GM12878 (cell line): ENCODE results near the gene CELSR2. TPM values are rescaled to one million over a fixed set of nuclear protein-coding genes. Genes with fewer than 3 reads are reported as not detected.

Experiments
- ATAC-seq: fragments of 200-7000 bp; cut with Tn5 transposase; 3 replicates; pipeline ENCODE4 v1.9.1; 2020; ENCODE audit warnings: mild to moderate bottlenecking, moderate library complexity
- BruUV-seq: library from RNA; stranded (reverse); fragments of 400-500 nt; replicated peaks from 2 replicates; lab custom pipeline; 2021; lab: Mats Ljungman, UMichigan
- CTCF ChIA-PET: fragments of 300-600 bp; sonication (Branson Sonifier 250); formaldehyde crosslinking; extraction: SDS; loops from one replicate; lab custom pipeline; 2021; ENCODE audit warnings: inconsistent platforms; lab: Yijun Ruan, JAX
- POLR2A ChIA-PET: fragments of 350-600 bp; formaldehyde crosslinking; extraction: SDS; loops from one replicate; lab custom pipeline; 2021; ENCODE audit warnings: inconsistent platforms; lab: Charles Lee
- RAD21 ChIA-PET: fragments of 300-600 bp; sonication (Branson Sonifier 250); formaldehyde crosslinking; loops from one replicate; lab custom pipeline; 2023; ENCODE audit warnings: antibody characterized with exemption; ENCODE audit not compliant: unreplicated experiment; lab: Charles Lee
- SMC1A ChIA-PET: fragments of 300-600 bp; sonication (Branson Sonifier 250); formaldehyde crosslinking; loops from one replicate; lab custom pipeline; 2023; ENCODE audit not compliant: unreplicated experiment, uncharacterized antibody; lab: Charles Lee
- DNase-seq: peaks from one replicate; pipeline ENCODE4 v3.0.0-alpha.2; 2011; ENCODE audit warnings: low read depth, low spot score
- FAIRE-seq: peaks from 3 replicates; lab custom pipeline; 2011; peaks lifted over from hg19 to GRCh38; lab: Jason Lieb, UNC
- H2AFZ ChIP-seq: 2 replicates; pipeline ENCODE4 v1.6.0; 2011; ENCODE audit warnings: low read depth, low read length, control low read depth; ENCODE audit not compliant: control insufficient read depth
- H3K27ac ChIP-seq: 2 replicates; pipeline ENCODE4 v1.5.1; 2011; ENCODE audit warnings: control low read depth; ENCODE audit not compliant: control insufficient read depth, insufficient read depth
- H3K27me3 ChIP-seq, 2 experiments: replicated peaks in 1 of 2; 2 replicates each; pipeline versions ENCODE4 v1.6.0 to v1.6.1; 2011; ENCODE audit warnings: low read length in 1 of 2; ENCODE audit not compliant: control insufficient read depth in 2 of 2, insufficient read depth in 2 of 2
- H3K36me3 ChIP-seq, 2 experiments: 2 replicates each; pipeline ENCODE4 v1.5.1; 2011; ENCODE audit warnings: low read length in 1 of 2; ENCODE audit not compliant: control insufficient read depth in 2 of 2, insufficient read depth in 2 of 2
- H3K4me1 ChIP-seq: 2 replicates; pipeline ENCODE4 v1.6.1; 2011; ENCODE audit warnings: mild to moderate bottlenecking, low read length, moderate library complexity, mixed read lengths; ENCODE audit not compliant: control insufficient read depth, insufficient read depth
- H3K4me2 ChIP-seq: 2 replicates; pipeline ENCODE4 v1.6.0; 2011; ENCODE audit warnings: control low read depth; ENCODE audit not compliant: control insufficient read depth, insufficient read depth
- H3K4me3 ChIP-seq: fragments of 200-600 bp; sonication (generic); 2 replicates; pipeline ENCODE4 v1.5.1; 2016
- H3K79me2 ChIP-seq: 2 replicates; pipeline ENCODE4 v1.6.0; 2011; ENCODE audit warnings: low read length; ENCODE audit not compliant: control insufficient read depth, insufficient read depth
- H3K9ac ChIP-seq: 2 replicates; pipeline ENCODE4 v1.8.0; 2011; ENCODE audit warnings: low read length, control low read depth, mixed read lengths; ENCODE audit not compliant: control insufficient read depth, insufficient read depth
- H3K9me3 ChIP-seq: replicated peaks from 3 replicates; pipeline ENCODE4 v1.5.1; 2011; ENCODE audit warnings: mild to moderate bottlenecking, low read length; ENCODE audit not compliant: control insufficient read depth, insufficient read depth
- H4K20me1 ChIP-seq: 2 replicates; pipeline ENCODE4 v1.6.0; 2011; ENCODE audit not compliant: control insufficient read depth, insufficient read depth
- BCL11A ChIP-seq: IDR thresholded peaks from 2 replicates; pipeline ENCODE4 v1.6.1; 2011; ENCODE audit warnings: low read depth, low read length
- CTCF ChIP-seq, 3 experiments: IDR thresholded peaks in 2 of 3; conservative IDR thresholded peaks in 1 of 3; 2 replicates each; pipeline ENCODE4 v1.5.1; 2011; ENCODE audit warnings: low read depth in 3 of 3, low read length in 3 of 3, mild to moderate bottlenecking in 3 of 3, control low read depth in 2 of 3, moderate library complexity in 2 of 3, inconsistent platforms in 1 of 3, mixed read lengths in 1 of 3; ENCODE audit not compliant: control insufficient read depth in 2 of 3, insufficient read depth in 1 of 3; ENCODE audit errors: extremely low read depth in 1 of 3
- E2F8 ChIP-seq: fragments of 450-650 bp; IDR thresholded peaks from 2 replicates; pipeline ENCODE4 v1.6.1; 2018; ENCODE audit warnings: mild to moderate bottlenecking, low read depth, moderate library complexity; ENCODE audit not compliant: partially characterized antibody
- POLR2A ChIP-seq: IDR thresholded peaks from 2 replicates; pipeline ENCODE4 v1.6.1; 2011; ENCODE audit warnings: low read depth, mild to moderate bottlenecking, low read length
- SMC3 ChIP-seq: IDR thresholded peaks from 2 replicates; pipeline ENCODE4 v1.6.1; 2011; ENCODE audit warnings: low read length, improper control_type of control experiment, borderline replicate concordance
- SPI1 ChIP-seq: IDR thresholded peaks from 2 replicates; pipeline ENCODE4 v1.6.1; 2011; ENCODE audit warnings: low read depth, mild to moderate bottlenecking, low read length, moderate library complexity, borderline replicate concordance; ENCODE audit not compliant: insufficient read depth
- YBX1 ChIP-seq: fragments of 450-650 bp; IDR thresholded peaks from 2 replicates; pipeline ENCODE4 v1.6.1; 2016; ENCODE audit warnings: antibody characterized with exemption
- WGBS: methylation state at CpG from one replicate; pipeline ENCODE4 v1.1.6; 2016; ENCODE audit warnings: low lambda C conversion rate; ENCODE audit not compliant: insufficient replicate concordance, insufficient coverage; ENCODE audit errors: missing lambda C conversion rate; 5-methylcytosine and 5-hydroxymethylcytosine counted together
- in situ Hi-C: fragments of 300-500 bp; cut with MboI; formaldehyde crosslinking; loops from 9 replicates; pipeline ENCODE4 v1.14.3; 2018; ENCODE audit warnings: mixed read lengths
- intact Hi-C: fragments of 100-400 bp; cut with micrococcal nuclease; formaldehyde crosslinking; loops from one replicate; pipeline ENCODE4 v1.14.2; 2022; ENCODE audit not compliant: unreplicated experiment
- polyA plus RNA-seq, 11 experiments: library from polyadenylated mRNA; depleted of rRNA in 4 of 11; unstranded in 6 of 11; stranded (reverse) in 5 of 11; fragments of >200 nt; fragmentation: Nextera tagmentation in 4 of 11; fragmentation: Illumina TruSeq in 1 of 11; extraction: Ambion mirVana in 4 of 11; extraction: Trizol in 1 of 11; gene quantifications; 1 replicate in 1 of 11; 2 replicates in 10 of 11; pipeline versions ENCODE4 v1.2.1 to v1.2.3, GENCODE V29; 2011 to 2016; ENCODE audit warnings: inconsistent platforms in 2 of 11, missing spikeins in 2 of 11, low read depth in 1 of 11
- total RNA-seq, 4 experiments: library from RNA; depleted of rRNA in 3 of 4; stranded (reverse); fragments of >200 nt in 3 of 4; fragmentation: Illumina TruSeq in 1 of 4; extraction: Trizol in 1 of 4; gene quantifications; 2 replicates each; pipeline versions ENCODE4 v1.2.1 to v1.2.3, GENCODE V29; 2013 to 2021

The CELSR2 gene
- total and polyA plus RNA-seq, 10 of the 15 experiments (the other 5 are each of a cell fraction or from before 2014, with no cell fraction given), result under 0.01 to 0.15 (median 0.04) TPM; not detected in 2

GRCh38 chr1:109239047-109239408, 10.3 kb upstream of the CELSR2 start (continued):
- TF ChIP-seq CTCF (IDR thresholded peaks at IDR 0.05 in 2 of 3, conservative IDR thresholded peaks at IDR 0.05 in 1 of 3; ENCODE audit: control insufficient read depth in 2 of 3, extremely low read depth in 1 of 3, insufficient read depth in 1 of 3, low read depth in 3 of 3, low read length in 3 of 3) (no peak), SPI1 (no peak), YBX1 (no peak)

- no peak for FAIRE-seq
- H3K9ac ChIP-seq, result no peak overlapping the region
Measured at GRCh38 chr1:109239409-109240068, 9.8 kb upstream of the CELSR2 start.

More at GRCh38 chr1:109239409-109240068, 9.8 kb upstream of the CELSR2 start:
- DNase-seq (no peak), ATAC-seq (peak; percentile 92)
- Histone ChIP-seq H2AFZ (no peak overlapping the region), H3K4me2 (no peak overlapping the region), H3K36me3 (peaks cover 18 to 30% of the 10 kb centered on the region in 2 experiments), H3K4me3 (no peak overlapping the region), H3K27me3 (no peaks in the 10 kb centered on the region), H3K27ac (no peak overlapping the region), H4K20me1 (no peaks in the 10 kb centered on the region), H3K79me2 (no peaks in the 10 kb centered on the region)
- CTCF ChIA-PET, result interaction anchor here (0.7 to 2.4 kb wide), 7 partner anchors 38 to 401 kb away, joined by 3 to 11 read pairs (median 5); no protein-coding TSS in a partner anchor
- SMC1A ChIA-PET, result interaction anchor here (1.1 to 1.5 kb wide), 2 partner anchors 22 to 293 kb away, joined by 3 to 4 read pairs; no protein-coding TSS in a partner anchor
- no TSS peak for BruUV-seq
- RAD21 ChIA-PET, result interaction anchor here (0.8 to 1.9 kb wide), 4 partner anchors 38 to 293 kb away, joined by 3 to 7 read pairs (median 3); partner anchors contain the start of gene SORT1
- 51% methylated on average over 6 of the region's 6 CpGs for WGBS
- in situ Hi-C loops, result no loop called here
- TF ChIP-seq SMC3 (peak; percentile 9; the same call in 1 of the 2 replicates), E2F8 (peak; percentile 8), BCL11A (no peak), CTCF (IDR thresholded peaks at IDR 0.05 in 2 of 3, conservative IDR thresholded peaks at IDR 0.05 in 1 of 3; ENCODE audit: control insufficient read depth in 2 of 3, extremely low read depth in 1 of 3, insufficient read depth in 1 of 3, low read depth in 3 of 3, low read length in 3 of 3) (peak; percentile 17 to 66 (median 47); a peak in 5 of 6 replicates), POLR2A (peak; percentile 58)
- TF ChIP-seq, all 136 proteins: peak for 4
- POLR2A ChIA-PET, result interaction anchor here (1.1 kb wide), 1 partner anchor 16 kb away, joined by 3 read pairs; no protein-coding TSS in a partner anchor
- Histone ChIP-seq H3K4me1 (no peaks in the 10 kb centered on the region), H3K9me3 (no peaks in the 10 kb centered on the region)
- intact Hi-C loops, result no loop called here
